ENCODE measurements around the gene ARHGAP25. TPM values are rescaled to one million over a fixed set of nuclear protein-coding genes. Genes with fewer than 3 reads are reported as not detected.

ARHGAP25 gene
- total and polyA plus RNA-seq, 2 experiments from 2014 or later: 1.9 to 2.0 TPM

- TF ChIP-seq EZH2phosphoT487 (IDR thresholded peaks at IDR 0.05; ENCODE audit: unreplicated experiment): no peak
- TF ChIP-seq ETS1 (IDR thresholded peaks at IDR 0.05): no peak
- TF ChIP-seq STAT1 (IDR thresholded peaks at IDR 0.05; ENCODE audit: unreplicated experiment): no peak
- no peak for TF ChIP-seq REST (IDR thresholded peaks at IDR 0.05; ENCODE audit: unreplicated experiment)
- TF ChIP-seq ZNF331 (CRISPR knock-in tag; IDR thresholded peaks at IDR 0.05; ENCODE audit: low read depth): no peak
- no peak for TF ChIP-seq NANOG (IDR thresholded peaks at IDR 0.05; ENCODE audit: borderline replicate concordance)
- TF ChIP-seq CREB1 (CRISPR knock-in tag; IDR thresholded peaks at IDR 0.05; ENCODE audit: low read depth): no peak
- no peak for TF ChIP-seq CTCF (conservative IDR thresholded peaks at IDR 0.05; ENCODE audit: low read depth in 2 of 2)
These were observed 14.0 kb downstream of the ARHGAP25 start (continued) for GRCh38 chr2:68748568-68748967.

- no peaks in the 10 kb centered on the region for H3F3A ChIP-seq (replicated peaks; ENCODE audit: low read depth)
- H3K27me3 ChIP-seq (ENCODE audit: insufficient read depth): no peaks in the 10 kb centered on the region
- Mint-ChIP-seq H3K4me1 (peaks cover 4% of the 10 kb centered on the region), H3K27ac (no peak overlapping the region), H3K36me3 (ENCODE audit: low read depth) (peaks cover 4% of the 10 kb centered on the region; the same call in 1 of the 3 replicates), H3K4me3 (no peak overlapping the region), H3K9me3 (no peaks in the 10 kb centered on the region), H3K27me3 (ENCODE audit: insufficient read depth, low read depth, poor library complexity) (peaks cover 6% of the 10 kb centered on the region)
- H3K4me1 ChIP-seq (ENCODE audit: insufficient read depth): peaks cover 6% of the 10 kb centered on the region
- H3K9me2 ChIP-seq (ENCODE audit: insufficient read depth): peaks cover 10% of the 10 kb centered on the region; the same call in 1 of the 2 replicates
- DNase-seq (ENCODE audit: low spot score) (no peak), ATAC-seq (no peak)
- no peak overlapping the region for H2AFZ ChIP-seq
- no peak overlapping the region for H3K4me3 ChIP-seq
- no peak overlapping the region for H3K4me2 ChIP-seq
- no peaks in the 10 kb centered on the region for H4K20me1 ChIP-seq (replicated peaks; ENCODE audit: insufficient read depth)
- no peaks in the 10 kb centered on the region for H3K79me2 ChIP-seq (replicated peaks; ENCODE audit: insufficient read depth)
- H3K36me3 ChIP-seq (ENCODE audit: insufficient read depth): no peaks in the 10 kb centered on the region
- no peak overlapping the region for H3K27ac ChIP-seq (ENCODE audit: low read depth)
- TF ChIP-seq JUNB (IDR thresholded peaks at IDR 0.05; ENCODE audit: unreplicated experiment) (no peak), EZH2phosphoT487 (IDR thresholded peaks at IDR 0.05; ENCODE audit: unreplicated experiment) (no peak), STAT1 (IDR thresholded peaks at IDR 0.05; ENCODE audit: unreplicated experiment) (no peak), NANOG (IDR thresholded peaks at IDR 0.05; ENCODE audit: borderline replicate concordance) (no peak), REST (IDR thresholded peaks at IDR 0.05; ENCODE audit: unreplicated experiment) (no peak), ETS1 (IDR thresholded peaks at IDR 0.05) (no peak), POLR2AphosphoS5 (IDR thresholded peaks at IDR 0.05; ENCODE audit: low read depth) (no peak), CREB1 (CRISPR knock-in tag; IDR thresholded peaks at IDR 0.05; ENCODE audit: low read depth) (no peak), EZH2 (IDR thresholded peaks at IDR 0.05; ENCODE audit: low read depth, unreplicated experiment) (no peak)
These were observed 14.7 kb downstream of the ARHGAP25 start for GRCh38 chr2:68749345-68749744.
